OCI-LY1 (cell line): Measurements from ENCODE around the gene TIMM23.
"Not testable (repeated sequence)": the region's sequence is repeated elsewhere in the genome, so short reads cannot be mapped to it uniquely, and the experiment has no call there.

Source experiments
- CTCF ChIP-seq: fragments of 200-600 bp; sonication (generic), shearing (Covaris generic); IDR thresholded peaks from 2 replicates; pipeline ENCODE4 v1.5.1; 2017; ENCODE audit warnings: mild to moderate bottlenecking, antibody characterized with exemption, low read length, moderate library complexity, mixed read lengths
- EZH2 ChIP-seq: fragments of 200-600 bp; sonication (generic), shearing (Covaris generic); IDR thresholded peaks from 2 replicates; pipeline ENCODE4 v1.8.0; 2017; ENCODE audit warnings: borderline replicate concordance, mixed run types, mild to moderate bottlenecking, antibody characterized with exemption, low read length, moderate library complexity, mixed read lengths

GRCh38 chr10:45934788-45935187 is 37.5 kb upstream of the TIMM23 start:
- not testable (repeated sequence) for TF ChIP-seq EZH2, CTCF
